Measurements from ENCODE around the gene GPR12. TPM values are rescaled to one million over a fixed set of nuclear protein-coding genes. Genes with fewer than 3 reads are reported as not detected.

Gene GPR12
- total and polyA plus RNA-seq, 2 experiments from 2014 or later = 0.13 TPM; not detected in 1

DNA sequence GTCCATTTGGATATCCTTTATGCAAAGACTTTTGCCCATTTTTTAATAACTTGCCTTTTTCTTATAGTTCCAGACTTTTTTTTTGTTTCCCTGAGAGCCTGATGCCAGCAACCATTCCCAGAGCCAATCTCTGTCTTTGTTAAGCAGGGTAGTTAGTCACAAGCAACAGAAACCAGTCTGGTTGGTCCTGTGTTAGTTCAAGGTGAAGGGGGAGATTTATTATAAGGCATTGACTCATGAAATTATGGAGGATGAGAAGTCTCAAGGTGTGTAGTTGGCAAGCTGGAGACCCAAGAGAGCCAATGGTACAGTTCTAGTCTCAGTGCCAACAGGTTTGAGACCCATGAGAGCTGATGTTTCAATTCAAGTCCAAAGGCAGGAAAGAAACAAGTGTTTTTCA, 33.0 kb downstream of the GPR12 start:
- no peaks in the 10 kb centered on the region for H3F3A ChIP-seq (replicated peaks; ENCODE audit: low read depth)
- Mint-ChIP-seq H3K4me3 (no peak overlapping the region), H3K27ac (no peak overlapping the region), H3K27me3 (ENCODE audit: insufficient read depth, low read depth, poor library complexity) (peaks cover 4% of the 10 kb centered on the region), H3K36me3 (ENCODE audit: low read depth) (peaks cover 7% of the 10 kb centered on the region; the same call in 2 of the 3 replicates), H3K4me1 (no peaks in the 10 kb centered on the region), H3K9me3 (peaks cover 9% of the 10 kb centered on the region)
- no peaks in the 10 kb centered on the region for H4K20me1 ChIP-seq (replicated peaks; ENCODE audit: insufficient read depth)
- H3K27ac ChIP-seq (ENCODE audit: low read depth) = no peak overlapping the region
- no peak overlapping the region for H3K4me2 ChIP-seq
- H3K27me3 ChIP-seq (ENCODE audit: insufficient read depth) = no peaks in the 10 kb centered on the region
- no peak for DNase-seq (ENCODE audit: low spot score)
- no peak overlapping the region for H2AFZ ChIP-seq
- no peaks in the 10 kb centered on the region for H3K36me3 ChIP-seq (ENCODE audit: insufficient read depth)
- H3K4me3 ChIP-seq = no peak overlapping the region
- no peaks in the 10 kb centered on the region for H3K4me1 ChIP-seq (ENCODE audit: insufficient read depth)
- ATAC-seq = no peak
- H3K9me2 ChIP-seq (ENCODE audit: insufficient read depth) = no peaks in the 10 kb centered on the region
- TF ChIP-seq EZH2 (IDR thresholded peaks at IDR 0.05; ENCODE audit: low read depth, unreplicated experiment) = no peak
- TF ChIP-seq ZNF114 (CRISPR knock-in tag; IDR thresholded peaks at IDR 0.05) = no peak
- TF ChIP-seq, protein P1, sequence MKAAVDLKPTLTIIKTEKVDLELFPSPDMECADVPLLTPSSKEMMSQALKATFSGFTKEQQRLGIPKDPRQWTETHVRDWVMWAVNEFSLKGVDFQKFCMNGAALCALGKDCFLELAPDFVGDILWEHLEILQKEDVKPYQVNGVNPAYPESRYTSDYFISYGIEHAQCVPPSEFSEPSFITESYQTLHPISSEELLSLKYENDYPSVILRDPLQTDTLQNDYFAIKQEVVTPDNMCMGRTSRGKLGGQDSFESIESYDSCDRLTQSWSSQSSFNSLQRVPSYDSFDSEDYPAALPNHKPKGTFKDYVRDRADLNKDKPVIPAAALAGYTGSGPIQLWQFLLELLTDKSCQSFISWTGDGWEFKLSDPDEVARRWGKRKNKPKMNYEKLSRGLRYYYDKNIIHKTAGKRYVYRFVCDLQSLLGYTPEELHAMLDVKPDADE (IDR thresholded peaks at IDR 0.05) = no peak
- no peak for TF ChIP-seq STAT1 (IDR thresholded peaks at IDR 0.05; ENCODE audit: unreplicated experiment)
- no peak for TF ChIP-seq POLR2AphosphoS5 (IDR thresholded peaks at IDR 0.05; ENCODE audit: low read depth)
- TF ChIP-seq ZNF331 (CRISPR knock-in tag; IDR thresholded peaks at IDR 0.05; ENCODE audit: low read depth) = no peak
- no peak for TF ChIP-seq CTCF (conservative IDR thresholded peaks at IDR 0.05; ENCODE audit: low read depth in 2 of 2)
- no peak for TF ChIP-seq CREB1 (CRISPR knock-in tag; IDR thresholded peaks at IDR 0.05; ENCODE audit: low read depth)
- no peak for TF ChIP-seq ZNF462 (CRISPR knock-in tag; IDR thresholded peaks at IDR 0.05)
- TF ChIP-seq JUNB (IDR thresholded peaks at IDR 0.05; ENCODE audit: unreplicated experiment) = no peak
- TF ChIP-seq EZH2phosphoT487 (IDR thresholded peaks at IDR 0.05; ENCODE audit: unreplicated experiment) = no peak
- TF ChIP-seq NANOG (IDR thresholded peaks at IDR 0.05; ENCODE audit: borderline replicate concordance) = no peak
- TF ChIP-seq, protein P2, sequence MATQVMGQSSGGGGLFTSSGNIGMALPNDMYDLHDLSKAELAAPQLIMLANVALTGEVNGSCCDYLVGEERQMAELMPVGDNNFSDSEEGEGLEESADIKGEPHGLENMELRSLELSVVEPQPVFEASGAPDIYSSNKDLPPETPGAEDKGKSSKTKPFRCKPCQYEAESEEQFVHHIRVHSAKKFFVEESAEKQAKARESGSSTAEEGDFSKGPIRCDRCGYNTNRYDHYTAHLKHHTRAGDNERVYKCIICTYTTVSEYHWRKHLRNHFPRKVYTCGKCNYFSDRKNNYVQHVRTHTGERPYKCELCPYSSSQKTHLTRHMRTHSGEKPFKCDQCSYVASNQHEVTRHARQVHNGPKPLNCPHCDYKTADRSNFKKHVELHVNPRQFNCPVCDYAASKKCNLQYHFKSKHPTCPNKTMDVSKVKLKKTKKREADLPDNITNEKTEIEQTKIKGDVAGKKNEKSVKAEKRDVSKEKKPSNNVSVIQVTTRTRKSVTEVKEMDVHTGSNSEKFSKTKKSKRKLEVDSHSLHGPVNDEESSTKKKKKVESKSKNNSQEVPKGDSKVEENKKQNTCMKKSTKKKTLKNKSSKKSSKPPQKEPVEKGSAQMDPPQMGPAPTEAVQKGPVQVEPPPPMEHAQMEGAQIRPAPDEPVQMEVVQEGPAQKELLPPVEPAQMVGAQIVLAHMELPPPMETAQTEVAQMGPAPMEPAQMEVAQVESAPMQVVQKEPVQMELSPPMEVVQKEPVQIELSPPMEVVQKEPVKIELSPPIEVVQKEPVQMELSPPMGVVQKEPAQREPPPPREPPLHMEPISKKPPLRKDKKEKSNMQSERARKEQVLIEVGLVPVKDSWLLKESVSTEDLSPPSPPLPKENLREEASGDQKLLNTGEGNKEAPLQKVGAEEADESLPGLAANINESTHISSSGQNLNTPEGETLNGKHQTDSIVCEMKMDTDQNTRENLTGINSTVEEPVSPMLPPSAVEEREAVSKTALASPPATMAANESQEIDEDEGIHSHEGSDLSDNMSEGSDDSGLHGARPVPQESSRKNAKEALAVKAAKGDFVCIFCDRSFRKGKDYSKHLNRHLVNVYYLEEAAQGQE (IDR thresholded peaks at IDR 0.05; ENCODE audit: unreplicated experiment) = no peak
- no peaks in the 10 kb centered on the region for H3K79me2 ChIP-seq (replicated peaks; ENCODE audit: insufficient read depth)

All from GM23338 (cell line).